ENCODE measurements around the gene C4B. TPM values are rescaled to one million over a fixed set of nuclear protein-coding genes. Genes with fewer than 3 reads are reported as not detected.

The C4B gene
- total RNA-seq, 2 experiments from 2014 or later, result 3.0 to 4.0 TPM

DNA sequence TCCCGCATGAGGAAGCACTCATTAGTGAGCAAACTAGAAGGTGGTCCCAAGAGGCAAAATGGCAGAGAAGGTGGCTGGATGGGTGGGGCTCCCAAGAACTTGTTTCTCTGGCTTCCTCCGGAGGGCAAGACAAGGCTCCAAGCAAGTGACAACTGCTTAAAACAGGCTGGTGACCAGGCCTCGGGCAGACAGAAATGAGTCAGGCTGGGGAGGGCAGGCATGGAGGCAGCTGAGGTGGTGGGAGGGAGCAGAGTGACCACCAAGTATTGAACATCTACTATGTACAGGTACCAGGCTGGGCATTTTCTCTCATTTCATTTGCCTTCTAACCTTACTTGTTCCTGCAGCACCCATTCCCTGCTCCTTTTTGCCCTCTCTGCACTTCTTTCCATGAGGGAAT is 61.2 kb downstream of the C4B start:
- Histone ChIP-seq H3K4me1 (ENCODE audit: insufficient read depth, low read length) (no peaks in the 10 kb centered on the region), H3K4me3 (ENCODE audit: low read length) (no peak overlapping the region), H3K27ac (ENCODE audit: low read depth in 1 of 2, low read length in 2 of 2) (no peak overlapping the region), H3K27me3 (ENCODE audit: control insufficient read depth in 1 of 2, insufficient read depth in 2 of 2, low read length in 2 of 2) (no peaks in the 10 kb centered on the region), H3K36me3 (ENCODE audit: insufficient read depth, low read length) (no peaks in the 10 kb centered on the region), H3K9me3 (ENCODE audit: control insufficient read depth in 1 of 2, insufficient read depth in 1 of 2, low read length in 2 of 2) (no peaks in the 10 kb centered on the region)
- H3K9me3 Mint-ChIP-seq, result no peaks in the 10 kb centered on the region
- H3K27ac Mint-ChIP-seq, result no peak overlapping the region
- intact Hi-C loops (cut with DNase I, micrococcal nuclease), result no loop called here
- POLR2A ChIA-PET, result no interaction called here
- TF ChIP-seq, protein P1, sequence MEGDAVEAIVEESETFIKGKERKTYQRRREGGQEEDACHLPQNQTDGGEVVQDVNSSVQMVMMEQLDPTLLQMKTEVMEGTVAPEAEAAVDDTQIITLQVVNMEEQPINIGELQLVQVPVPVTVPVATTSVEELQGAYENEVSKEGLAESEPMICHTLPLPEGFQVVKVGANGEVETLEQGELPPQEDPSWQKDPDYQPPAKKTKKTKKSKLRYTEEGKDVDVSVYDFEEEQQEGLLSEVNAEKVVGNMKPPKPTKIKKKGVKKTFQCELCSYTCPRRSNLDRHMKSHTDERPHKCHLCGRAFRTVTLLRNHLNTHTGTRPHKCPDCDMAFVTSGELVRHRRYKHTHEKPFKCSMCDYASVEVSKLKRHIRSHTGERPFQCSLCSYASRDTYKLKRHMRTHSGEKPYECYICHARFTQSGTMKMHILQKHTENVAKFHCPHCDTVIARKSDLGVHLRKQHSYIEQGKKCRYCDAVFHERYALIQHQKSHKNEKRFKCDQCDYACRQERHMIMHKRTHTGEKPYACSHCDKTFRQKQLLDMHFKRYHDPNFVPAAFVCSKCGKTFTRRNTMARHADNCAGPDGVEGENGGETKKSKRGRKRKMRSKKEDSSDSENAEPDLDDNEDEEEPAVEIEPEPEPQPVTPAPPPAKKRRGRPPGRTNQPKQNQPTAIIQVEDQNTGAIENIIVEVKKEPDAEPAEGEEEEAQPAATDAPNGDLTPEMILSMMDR (IDR thresholded peaks at IDR 0.05), result no peak
- DNase-seq, result no peak
- H3K27me3 Mint-ChIP-seq, result no peaks in the 10 kb centered on the region
- ATAC-seq (ENCODE audit: poor library complexity), result no peak
- H3K36me3 Mint-ChIP-seq (ENCODE audit: low read depth), result no peaks in the 10 kb centered on the region
- CTCF ChIA-PET, result no interaction called here
- H3K4me3 Mint-ChIP-seq, result no peak overlapping the region
- H3K4me1 Mint-ChIP-seq (ENCODE audit: low read depth), result no peaks in the 10 kb centered on the region

GRCh38 chr6:32076321-32076809 is 61.8 kb downstream of the C4B start:
- Mint-ChIP-seq H3K4me3 (no peak overlapping the region), H3K4me1 (ENCODE audit: low read depth) (no peaks in the 10 kb centered on the region), H3K9me3 (no peaks in the 10 kb centered on the region), H3K27me3 (no peaks in the 10 kb centered on the region), H3K36me3 (ENCODE audit: low read depth) (no peaks in the 10 kb centered on the region), H3K27ac (no peak overlapping the region)
- intact Hi-C loops (cut with DNase I, micrococcal nuclease), result no loop called here
- H3K27ac ChIP-seq (ENCODE audit: low read depth in 1 of 2, low read length in 2 of 2), result no peak overlapping the region
- no peaks in the 10 kb centered on the region for H3K27me3 ChIP-seq (ENCODE audit: control insufficient read depth in 1 of 2, insufficient read depth in 2 of 2, low read length in 2 of 2)
- TF ChIP-seq, protein P1 (IDR thresholded peaks at IDR 0.05), result no peak
- no peak for ATAC-seq (ENCODE audit: poor library complexity)
- CTCF ChIA-PET, result no interaction called here
- H3K9me3 ChIP-seq (ENCODE audit: control insufficient read depth in 1 of 2, insufficient read depth in 1 of 2, low read length in 2 of 2), result no peaks in the 10 kb centered on the region
- H3K36me3 ChIP-seq (ENCODE audit: insufficient read depth, low read length), result no peaks in the 10 kb centered on the region
- DNase-seq, result no peak
- H3K4me3 ChIP-seq (ENCODE audit: low read length), result no peak overlapping the region
- no peaks in the 10 kb centered on the region for H3K4me1 ChIP-seq (ENCODE audit: insufficient read depth, low read length)
- POLR2A ChIA-PET, result no interaction called here

DNA sequence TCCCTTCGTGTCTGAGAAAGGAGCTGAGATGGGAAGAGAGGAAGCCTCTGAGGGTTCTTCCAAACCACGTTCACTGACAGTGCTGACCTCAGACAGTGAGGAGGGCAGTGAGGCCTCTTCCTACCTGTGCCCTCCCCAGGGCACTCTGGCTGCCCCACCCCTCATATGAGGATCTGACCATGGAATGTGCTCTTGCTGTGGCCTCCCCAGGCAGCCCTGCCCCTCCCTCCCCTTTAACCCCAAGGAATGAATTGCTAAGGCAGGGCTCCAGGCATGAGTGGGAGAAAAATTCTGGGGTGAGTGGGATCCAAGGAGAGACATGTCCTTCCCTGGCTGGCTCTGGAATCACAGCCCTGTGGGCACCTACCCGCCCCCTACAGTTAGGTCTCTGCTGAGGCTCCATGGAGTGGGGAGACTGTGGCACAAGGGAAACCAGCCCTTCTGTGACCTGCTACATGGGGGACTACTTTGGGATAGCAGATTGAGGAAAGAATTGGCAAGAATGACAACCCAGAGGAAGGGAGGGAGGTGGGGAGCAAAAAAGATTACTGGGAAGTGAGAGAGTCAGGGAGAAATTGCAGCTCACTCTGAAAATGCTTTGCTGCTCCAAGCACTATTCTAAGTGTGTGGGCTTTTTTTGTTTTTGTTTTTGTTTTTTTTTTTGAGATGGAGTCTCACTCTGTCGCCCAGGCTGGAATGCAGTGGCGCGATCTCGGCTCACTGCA is 65.1 kb downstream of the C4B start:
- H3K36me3 Mint-ChIP-seq (ENCODE audit: low read depth), result no peaks in the 10 kb centered on the region
- H3K27ac Mint-ChIP-seq, result no peak overlapping the region
- CTCF ChIA-PET, result no interaction called here

More for the DNA sequence above, 65.1 kb downstream of the C4B start:
- Mint-ChIP-seq H3K27me3 (peaks cover 2% of the 10 kb centered on the region), H3K4me1 (ENCODE audit: low read depth) (no peaks in the 10 kb centered on the region), H3K9me3 (no peaks in the 10 kb centered on the region), H3K4me3 (no peak overlapping the region)
- ATAC-seq (ENCODE audit: poor library complexity) (no peak), DNase-seq (no peak)
- Histone ChIP-seq H3K4me1 (ENCODE audit: insufficient read depth, low read length) (no peaks in the 10 kb centered on the region), H3K9me3 (ENCODE audit: control insufficient read depth in 1 of 2, insufficient read depth in 1 of 2, low read length in 2 of 2) (no peaks in the 10 kb centered on the region), H3K27ac (ENCODE audit: low read depth in 1 of 2, low read length in 2 of 2) (no peak overlapping the region), H3K36me3 (ENCODE audit: insufficient read depth, low read length) (no peaks in the 10 kb centered on the region), H3K4me3 (ENCODE audit: low read length) (no peak overlapping the region), H3K27me3 (ENCODE audit: control insufficient read depth in 1 of 2, insufficient read depth in 2 of 2, low read length in 2 of 2) (peaks cover 0 to 3% of the 10 kb centered on the region in 2 experiments)
- intact Hi-C loops (cut with DNase I, micrococcal nuclease), result no loop called here
- TF ChIP-seq, protein P1 (IDR thresholded peaks at IDR 0.05), result no peak
- POLR2A ChIA-PET, result no interaction called here
